GM23248 (cell line): ENCODE measurements around the gene SULT1C3.

Experiments
- EZH2 ChIP-seq: fragments of 200-600 bp; sonication (generic); IDR thresholded peaks from 2 replicates; pipeline ENCODE4 v1.6.1; 2018; ENCODE audit warnings: antibody characterized with exemption, mild to moderate bottlenecking; ENCODE audit not compliant: insufficient read depth, poor library complexity, severe bottlenecking
- EZH2phosphoT487 ChIP-seq: fragments of 200-600 bp; sonication (generic); IDR thresholded peaks from 2 replicates; pipeline ENCODE4 v1.6.1; 2018; ENCODE audit warnings: antibody characterized with exemption, moderate library complexity, mild to moderate bottlenecking, low read depth; ENCODE audit not compliant: insufficient read depth

DNA sequence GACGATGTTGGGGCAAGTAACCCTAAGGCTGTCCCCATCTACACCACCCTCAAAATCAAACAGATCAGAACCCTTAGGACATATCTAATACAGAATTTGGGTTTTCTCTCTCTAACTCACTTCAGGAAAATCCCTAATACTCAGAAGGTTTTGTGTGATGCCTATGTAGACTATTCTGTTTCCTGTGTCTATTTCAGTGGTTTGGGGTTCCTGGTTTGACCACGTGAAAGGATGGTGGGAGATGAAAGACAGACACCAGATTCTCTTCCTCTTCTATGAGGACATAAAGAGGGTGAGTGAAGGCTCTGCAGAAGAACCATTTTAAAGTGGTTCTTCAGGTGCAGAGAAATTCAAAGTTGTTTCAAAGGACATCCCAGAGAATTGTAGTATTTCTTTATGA lies 65.2 kb downstream of the SULT1C3 start:
- TF ChIP-seq EZH2: no peak
- no peak for TF ChIP-seq EZH2phosphoT487
